Measurements from ENCODE around the gene AVEN.

AVEN gene

DNA sequence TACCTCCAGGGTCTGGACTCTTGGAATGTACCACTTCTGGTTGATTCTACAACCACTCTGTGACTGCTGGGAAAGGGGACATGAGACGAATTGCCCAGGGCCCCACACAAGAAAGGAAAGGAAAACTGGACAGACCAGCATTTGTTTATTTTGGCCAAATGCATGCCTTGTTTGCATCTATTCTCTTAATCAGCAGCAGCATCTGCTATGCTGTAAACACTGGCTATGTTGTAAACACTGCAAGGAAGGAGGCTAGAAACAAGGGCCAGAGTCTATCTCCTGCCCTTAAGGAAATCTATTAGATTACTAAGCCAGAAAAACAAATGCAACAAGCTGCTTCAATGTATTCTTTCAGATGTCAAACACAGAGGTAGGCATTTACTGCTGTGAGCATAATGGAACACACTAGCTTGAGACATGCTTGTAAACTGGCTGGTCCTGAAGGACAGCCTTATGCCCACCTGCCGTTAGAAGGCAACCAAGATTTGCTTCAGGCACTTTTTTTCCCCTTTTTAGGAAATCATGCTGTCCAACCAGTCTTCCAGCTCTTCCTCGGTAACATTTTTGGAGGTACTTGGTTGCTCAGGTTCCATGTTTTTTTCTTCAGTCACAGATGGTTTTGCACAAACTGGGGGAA, 172.8 kb downstream of the AVEN start:
- DNase-seq, result peak in 1 of 42 donors; percentile 31
- intact Hi-C loops (cut with DNase I), result no loop called here

DNA sequence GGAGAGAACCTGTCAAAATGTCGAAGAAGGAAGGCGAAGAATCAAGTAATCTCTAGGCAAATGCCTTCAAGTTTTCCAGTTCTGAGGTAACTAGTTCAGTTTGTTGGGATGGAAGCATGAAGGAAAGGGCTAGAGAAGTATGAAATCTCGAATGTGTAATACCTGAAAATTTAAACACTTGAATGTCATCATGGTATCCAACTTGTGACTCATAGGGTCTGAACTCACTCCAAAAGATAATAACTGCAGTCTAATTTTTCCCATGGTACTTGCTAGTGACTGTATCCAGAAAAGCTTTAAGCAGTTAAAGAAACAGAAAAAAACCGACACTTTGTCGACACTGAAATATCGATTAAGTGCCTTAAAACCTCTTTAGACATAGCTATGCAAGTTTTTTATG, 173.6 kb downstream of the AVEN start:
- no peak for DNase-seq
- intact Hi-C loops (cut with DNase I), result no loop called here

DNA sequence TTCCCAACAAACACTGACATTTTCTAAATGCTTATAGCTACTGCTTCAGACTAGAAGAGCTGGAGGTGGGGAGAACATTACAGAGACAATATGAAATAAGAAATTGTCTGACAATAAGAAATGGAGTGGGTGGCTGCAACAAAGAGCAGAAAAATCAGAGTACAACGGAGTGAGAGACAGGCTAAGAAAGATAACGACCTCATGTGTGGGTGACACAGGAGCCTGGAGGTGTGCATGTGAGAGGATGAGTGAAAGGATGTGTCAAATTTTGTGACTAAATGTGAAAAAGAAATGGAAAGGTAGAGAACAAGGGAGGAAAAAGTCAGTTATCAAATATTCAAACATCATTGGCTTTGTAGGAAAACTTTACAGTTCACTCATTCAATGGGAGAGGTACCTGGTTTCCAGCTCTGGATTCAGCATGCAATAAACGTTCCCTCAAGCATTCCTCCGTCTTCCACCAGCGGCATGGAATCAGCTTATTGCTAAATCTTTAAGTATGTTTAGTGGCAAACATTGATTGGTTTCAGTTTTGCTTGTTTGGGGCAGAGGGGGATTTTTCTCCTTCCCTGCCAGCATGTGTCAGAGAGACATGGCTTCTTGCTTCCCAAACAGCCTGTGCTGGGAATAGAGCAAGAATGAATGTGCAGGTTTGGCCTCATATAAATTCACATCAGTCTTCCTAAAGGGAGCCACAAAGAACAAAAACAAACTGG, 174.5 kb downstream of the AVEN start:
- DNase-seq, result peak in 26 of 42 donors; percentile 18 to 79 (median 44)
- intact Hi-C loops (cut with DNase I), result no loop called here

DNA sequence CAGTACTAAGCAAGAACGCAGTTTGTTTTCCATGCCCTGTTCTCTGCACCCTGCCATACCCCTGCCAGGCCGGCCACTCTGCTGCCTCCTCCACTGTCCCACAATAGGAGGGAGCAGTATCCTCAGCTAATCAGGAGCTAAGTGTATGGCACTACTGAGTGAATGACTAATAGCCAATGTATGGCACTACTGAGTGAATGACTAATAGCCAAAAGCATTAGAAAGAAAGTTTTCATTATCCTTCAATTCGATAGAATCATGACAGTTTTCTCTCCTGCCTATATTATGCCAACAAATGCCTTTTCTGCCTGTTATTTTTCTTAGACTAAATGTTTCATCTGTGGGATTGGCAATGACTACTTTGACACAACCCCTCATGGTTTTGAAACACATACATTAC, 178.2 kb downstream of the AVEN start:
- DNase-seq, result peak in 1 of 42 donors; percentile 10
- intact Hi-C loops (cut with DNase I), result no loop called here

DNA sequence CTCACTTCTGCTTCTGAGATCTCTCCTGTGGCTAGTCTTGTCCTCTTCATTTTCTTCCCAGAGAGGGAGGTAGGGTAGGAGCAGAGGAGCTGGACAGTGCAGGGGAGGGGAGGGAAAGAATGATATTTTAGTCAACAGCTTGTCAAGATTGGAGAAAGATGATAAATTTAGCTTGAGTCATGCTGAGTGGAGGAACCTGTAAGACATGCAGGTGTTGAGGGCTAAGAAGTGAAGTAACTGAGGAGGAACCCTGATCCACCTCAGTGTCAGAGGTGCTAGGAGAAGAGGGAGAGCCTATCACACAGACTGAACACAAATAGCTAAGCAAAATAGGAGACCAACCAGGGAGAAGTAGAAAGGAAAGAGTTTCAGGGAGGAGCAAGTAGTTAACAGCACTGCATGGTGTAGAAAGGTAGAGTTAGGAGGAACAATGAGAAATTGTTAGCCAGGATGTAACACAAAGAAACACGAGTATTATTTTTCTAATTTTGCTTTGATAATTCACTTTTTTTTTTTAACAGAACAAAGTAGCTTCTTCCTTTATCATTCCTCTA, 178.9 kb downstream of the AVEN start:
- intact Hi-C loops (cut with DNase I), result no loop called here
- peak in 1 of 42 donors; percentile 14 for DNase-seq

DNA sequence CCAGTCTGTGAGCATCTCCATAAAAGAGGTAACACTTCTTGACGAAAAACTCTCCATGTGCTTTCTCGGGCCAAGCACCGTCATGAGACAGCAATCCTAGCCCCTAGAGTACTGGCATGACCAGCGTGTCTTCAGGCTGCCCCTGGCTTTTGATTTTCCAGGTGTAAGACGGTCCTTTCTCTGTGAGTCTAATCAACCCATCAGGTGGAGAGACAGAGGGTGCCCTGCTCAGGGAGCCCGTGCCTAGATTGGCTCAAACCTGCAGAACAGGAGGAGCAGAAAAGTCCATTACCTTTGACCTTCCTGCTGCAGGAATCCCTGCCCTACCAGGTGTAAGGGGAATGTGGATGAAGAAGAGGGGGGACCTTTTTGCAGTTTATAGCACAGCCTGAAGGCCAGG, 180.2 kb downstream of the AVEN start:
- peak in 1 of 42 donors; percentile 8 for DNase-seq
- intact Hi-C loops (cut with DNase I), result no loop called here

DNA sequence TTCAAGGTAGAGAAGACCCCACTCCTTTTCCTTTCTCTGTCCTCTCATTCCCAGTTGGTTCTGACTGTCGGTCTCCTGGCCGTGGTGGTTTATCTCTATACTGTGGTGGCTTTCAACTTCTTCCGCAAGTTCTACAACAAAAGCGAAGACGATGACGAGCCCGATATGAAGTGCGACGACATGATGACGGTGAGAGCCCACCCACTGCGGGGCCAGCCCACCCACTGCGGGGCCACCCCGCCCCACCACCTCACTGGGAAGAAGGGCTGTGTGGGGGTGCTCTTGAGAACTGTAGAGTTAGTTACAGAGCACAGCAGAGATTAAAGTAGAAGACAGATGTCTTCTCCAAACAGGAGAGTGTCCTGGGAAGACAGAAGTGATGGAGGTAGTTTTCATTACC, 181.3 kb downstream of the AVEN start:
- DNase-seq, result no peak
- intact Hi-C loops (cut with DNase I), result no loop called here

DNA sequence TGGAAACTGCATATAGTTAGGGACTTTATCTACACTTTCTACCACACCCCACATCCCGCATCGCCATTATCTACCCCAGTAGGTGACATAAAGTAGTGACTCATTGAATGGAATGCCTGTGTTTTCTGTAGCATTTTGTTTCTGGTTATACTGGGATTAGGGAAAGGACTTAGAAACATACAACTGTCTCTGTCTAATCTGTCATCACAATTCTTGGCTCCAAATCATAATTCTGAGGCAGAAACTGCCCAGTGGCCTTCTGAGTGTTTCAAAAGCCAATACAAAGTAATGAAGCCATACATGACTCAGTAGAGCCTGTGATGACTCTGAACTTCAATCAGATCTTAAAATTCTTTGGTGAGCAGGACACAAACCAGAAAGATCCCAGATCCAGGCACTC, 186.4 kb downstream of the AVEN start:
- intact Hi-C loops (cut with DNase I), result no loop called here
- DNase-seq, result no peak

DNA sequence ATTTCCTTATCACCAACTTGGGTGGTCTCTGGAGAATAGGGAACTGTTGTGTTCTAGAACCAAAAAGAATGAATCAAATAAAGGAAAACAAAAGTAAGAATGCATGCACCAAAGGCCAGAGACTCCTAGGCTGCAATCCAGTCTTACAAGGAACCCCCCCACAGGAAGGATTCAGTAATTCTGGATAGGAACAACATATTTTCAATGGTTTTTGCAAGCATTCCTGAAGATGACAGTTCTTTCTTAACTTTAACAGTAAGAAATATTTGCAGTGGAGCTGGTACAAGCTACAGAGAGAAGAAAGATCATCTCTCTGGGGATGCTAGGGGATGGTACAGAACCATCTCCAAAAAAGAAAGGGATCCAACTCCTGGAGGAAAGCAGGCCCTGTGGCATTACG, 186.9 kb downstream of the AVEN start:
- no peak for DNase-seq
- intact Hi-C loops (cut with DNase I), result no loop called here

DNA sequence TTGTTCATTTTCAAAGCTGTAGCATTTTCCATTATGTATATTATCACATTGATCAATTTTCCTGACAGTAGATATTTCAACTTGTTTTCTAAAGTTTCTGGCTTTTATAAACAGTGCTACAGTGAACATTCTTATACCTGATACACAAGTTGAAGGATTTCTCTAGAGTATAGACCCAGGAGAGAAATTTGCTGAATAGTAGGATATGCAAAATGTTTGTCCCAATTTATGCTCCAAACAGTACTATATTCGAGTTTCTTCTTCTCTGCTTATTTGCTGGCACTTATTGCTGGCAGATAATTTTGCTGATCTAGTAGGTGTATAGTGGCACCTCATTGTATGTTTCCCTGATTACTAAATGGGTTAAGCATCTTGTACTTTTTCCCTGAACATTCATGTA, 187.9 kb downstream of the AVEN start:
- intact Hi-C loops (cut with DNase I), result no loop called here
- no peak for DNase-seq

DNA sequence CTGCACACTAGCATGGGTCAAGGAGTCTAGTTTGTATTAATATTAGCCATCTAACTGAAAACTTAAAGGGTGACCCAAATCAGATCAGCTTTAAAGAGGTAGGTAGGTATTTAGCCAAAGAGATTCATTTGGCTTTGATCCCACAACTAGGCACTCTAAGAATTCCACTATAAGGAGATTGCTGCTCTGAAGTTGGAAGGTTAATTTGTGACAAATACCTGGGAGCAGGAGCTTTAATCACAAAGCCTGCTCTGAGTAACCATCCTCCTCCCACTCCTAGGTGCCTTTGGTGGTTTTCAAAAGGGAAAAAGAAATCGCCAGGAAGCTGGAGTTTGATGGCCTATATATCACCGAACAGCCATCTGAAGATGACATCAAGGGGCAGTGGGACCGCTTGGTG, 191.0 kb downstream of the AVEN start:
- no peak for DNase-seq
- intact Hi-C loops (cut with DNase I), result no loop called here

DNA sequence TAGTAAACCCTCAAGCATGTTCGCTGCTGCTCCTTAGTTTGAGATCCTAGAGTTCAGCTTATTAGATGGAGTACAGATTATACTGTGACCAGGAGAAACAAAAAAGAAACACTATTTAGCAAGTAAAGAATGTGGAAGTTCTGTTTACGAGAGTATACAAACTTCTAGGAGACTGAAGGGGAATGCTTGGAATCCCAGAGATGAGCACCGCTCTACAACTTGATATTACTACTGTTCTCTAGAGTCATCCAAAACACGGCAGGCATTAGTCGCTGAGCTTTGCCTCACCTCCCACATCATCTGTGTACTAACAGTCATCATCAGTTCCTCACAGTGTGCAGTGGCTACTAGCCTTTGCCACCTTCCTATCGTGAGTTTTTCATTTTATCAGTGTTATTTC, 192.1 kb downstream of the AVEN start:
- intact Hi-C loops (cut with DNase I), result no loop called here
- no peak for DNase-seq

DNA sequence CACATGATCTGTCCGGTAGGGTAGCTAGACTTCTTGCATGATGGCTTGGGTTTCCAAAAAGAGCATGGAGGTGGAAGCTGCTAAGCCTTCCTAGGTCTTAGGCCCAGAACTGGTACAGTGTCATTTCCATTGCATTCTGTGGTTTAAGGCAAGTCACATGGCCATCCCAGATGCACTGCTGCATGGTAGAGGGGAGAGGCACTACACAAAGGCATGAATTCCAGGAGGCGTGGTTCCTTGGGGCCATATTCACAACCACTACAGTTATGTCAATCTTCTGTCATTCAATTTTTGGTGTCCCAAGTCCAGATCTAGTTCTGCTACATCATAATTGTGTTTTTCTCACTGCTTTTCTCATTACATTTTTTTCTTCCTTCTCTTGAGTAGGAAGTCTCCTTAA, 192.9 kb downstream of the AVEN start:
- DNase-seq, result no peak
- intact Hi-C loops (cut with DNase I), result no loop called here

DNA sequence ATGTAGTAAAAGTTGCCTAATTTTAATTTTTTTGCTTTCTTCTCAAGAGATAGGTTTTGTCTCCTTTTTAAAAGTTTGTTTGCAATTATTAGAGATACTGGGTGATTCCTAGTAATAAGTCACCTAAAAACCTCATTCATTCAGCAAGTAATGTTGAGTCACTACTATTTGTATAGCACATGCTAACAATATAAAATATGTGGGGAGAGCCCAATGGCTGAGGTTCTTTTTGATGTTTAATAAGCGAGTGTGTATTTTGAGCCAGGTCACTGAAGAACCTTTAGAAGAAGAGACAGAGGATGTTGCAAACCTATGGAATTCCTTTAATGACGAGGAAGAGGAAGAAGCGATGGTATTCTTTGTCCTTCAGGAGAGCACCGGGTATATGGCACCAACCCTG, 194.4 kb downstream of the AVEN start:
- DNase-seq, result no peak
- intact Hi-C loops (cut with DNase I), result no loop called here

DNA sequence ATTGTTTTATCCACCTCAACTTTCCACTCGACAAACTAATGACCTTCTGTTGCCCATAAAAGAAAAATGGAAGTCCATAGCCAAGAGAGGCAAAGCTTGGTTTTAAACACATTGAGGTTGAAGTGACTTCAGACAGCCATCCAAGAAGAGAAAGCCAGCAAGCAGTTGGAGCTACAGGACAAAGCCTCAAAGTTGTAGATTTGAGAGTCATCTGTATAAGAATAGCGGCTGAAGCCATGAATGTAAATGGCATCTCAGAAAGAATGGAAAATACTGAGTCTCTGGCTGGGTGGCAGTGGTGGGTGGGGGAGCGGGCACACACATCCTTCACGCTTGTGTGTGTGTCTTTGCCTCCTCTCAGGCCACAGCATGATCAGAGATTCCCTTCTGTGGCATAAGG, 194.8 kb downstream of the AVEN start:
- DNase-seq, result no peak
- intact Hi-C loops (cut with DNase I), result no loop called here

DNA sequence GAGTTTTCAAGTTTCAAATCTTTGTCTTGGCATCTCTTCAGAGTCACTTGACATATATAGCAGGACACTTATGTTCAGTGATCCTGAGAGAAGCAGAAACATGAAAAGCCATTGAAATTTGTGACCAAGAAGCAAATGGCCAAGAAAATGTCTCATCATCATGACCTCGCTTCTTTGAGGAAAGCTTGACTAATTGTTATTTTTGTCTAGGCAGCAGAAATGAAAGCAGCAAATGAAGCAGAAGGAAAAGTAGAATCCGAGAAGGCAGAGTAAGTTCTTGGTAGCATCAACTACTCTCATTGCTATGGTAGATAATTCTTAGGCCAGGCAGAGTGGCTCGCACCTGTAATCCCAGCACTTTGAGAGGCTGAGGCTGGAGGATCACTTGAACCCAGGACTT, 198.4 kb downstream of the AVEN start:
- DNase-seq, result no peak
- intact Hi-C loops (cut with DNase I), result no loop called here

DNA sequence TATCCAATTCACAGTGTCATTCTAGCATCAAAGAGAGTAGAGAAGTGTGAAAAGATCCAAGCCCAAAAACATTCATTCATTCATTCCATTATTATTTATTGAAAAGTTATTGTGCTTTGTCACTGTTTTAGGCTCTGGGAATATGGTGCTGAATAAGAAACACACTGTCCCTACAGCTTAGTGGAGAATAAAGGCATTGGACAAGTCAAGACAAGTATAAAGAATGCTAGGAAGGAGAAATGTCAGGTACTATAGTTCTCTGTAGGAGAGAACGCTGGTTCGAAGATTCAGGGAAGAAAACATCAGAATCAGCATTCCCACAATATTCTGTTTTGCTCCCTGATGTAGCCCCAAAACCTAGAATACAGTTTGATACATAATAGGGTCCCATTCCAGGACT, 199.5 kb downstream of the AVEN start:
- intact Hi-C loops (cut with DNase I), result no loop called here

DNA sequence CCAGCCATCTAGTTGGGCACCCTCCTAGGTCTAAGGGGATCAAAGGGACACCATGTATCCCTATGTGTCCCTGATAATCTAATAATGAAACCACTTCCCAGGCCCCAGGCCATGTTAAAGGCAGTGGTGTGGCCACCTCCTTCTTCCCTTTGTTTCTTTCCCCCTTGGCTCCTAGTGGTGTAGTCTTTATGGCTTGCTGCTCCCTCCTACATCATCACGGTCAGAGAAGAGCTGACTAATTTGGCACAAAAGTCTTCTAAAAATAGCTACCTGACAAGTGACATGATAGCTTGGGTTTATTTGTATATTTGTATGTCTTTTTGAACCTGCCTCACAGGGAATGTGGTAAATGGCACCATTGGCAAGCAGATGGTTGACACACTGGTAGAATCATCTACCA, 201.7 kb downstream of the AVEN start:
- intact Hi-C loops (cut with DNase I), result no loop called here
- no peak for DNase-seq

More for the DNA sequence above, 199.5 kb downstream of the AVEN start:
- DNase-seq, result no peak

DNA sequence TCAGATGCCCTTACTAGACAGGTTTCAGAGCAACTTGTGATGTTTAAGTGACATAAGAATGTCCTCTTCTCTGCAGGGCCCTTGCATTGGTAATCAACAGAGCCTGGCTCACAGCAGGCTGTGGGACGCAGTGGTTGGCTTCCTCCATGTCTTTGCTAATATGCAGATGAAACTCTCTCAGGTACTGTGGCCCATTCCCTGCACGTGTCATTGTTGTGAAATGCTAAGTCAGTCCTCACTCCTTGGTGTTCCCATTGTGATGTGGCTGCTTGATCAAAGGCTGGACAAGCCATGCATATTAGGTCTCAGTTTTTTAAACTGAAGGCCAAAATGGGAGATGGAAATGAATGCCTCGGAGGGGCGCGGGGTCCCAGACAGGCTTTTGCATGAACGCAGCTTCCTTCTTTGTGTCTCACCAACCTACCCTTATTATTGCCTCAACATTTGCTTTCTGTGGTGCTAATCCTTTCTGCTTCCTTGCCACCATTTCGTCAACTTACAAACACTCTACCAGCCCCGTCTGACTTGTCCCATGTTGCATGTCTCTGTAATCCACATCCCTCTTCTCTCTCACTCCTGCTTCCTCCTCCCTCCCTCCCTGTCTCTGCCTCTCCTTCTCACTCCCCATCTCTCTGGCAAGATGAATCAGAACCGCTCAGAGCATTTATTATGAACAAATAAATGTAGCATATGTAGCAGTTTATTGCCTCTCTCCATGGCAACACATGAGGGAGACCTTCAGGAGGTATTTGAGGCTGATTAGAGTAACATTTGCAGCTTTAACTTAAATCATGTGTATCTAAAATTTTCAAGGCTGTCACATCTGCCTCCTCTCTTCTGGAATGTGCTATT, 203.9 kb downstream of the AVEN start:
- no peak for DNase-seq
- intact Hi-C loops (cut with DNase I), result no loop called here

DNA sequence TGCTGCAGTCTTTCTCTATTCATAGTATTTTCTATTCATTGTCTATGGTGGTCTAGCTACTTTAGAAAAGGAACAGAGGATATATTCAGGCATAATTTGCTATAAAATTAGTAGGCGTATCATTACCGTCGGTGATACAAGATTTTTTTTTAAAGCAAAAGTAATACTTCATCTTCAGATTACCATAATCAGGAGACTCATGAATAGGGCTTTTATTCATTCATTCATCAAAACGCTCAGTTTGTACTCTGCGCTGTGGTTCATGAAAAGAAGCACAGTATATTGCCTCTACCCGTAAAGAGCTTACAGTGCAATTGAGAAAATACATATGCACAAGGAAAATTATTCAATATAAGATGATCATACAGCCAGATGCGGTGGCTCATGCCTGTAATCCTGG, 207.4 kb downstream of the AVEN start:
- intact Hi-C loops (cut with DNase I), result no loop called here

More for the DNA sequence above, 207.4 kb downstream of the AVEN start:
- peak in 1 of 42 donors; percentile 11 for DNase-seq

Data from head of caudate nucleus (tissue), 42 donors.